HEK293 (cell line): ENCODE measurements around the gene FNDC8.
"Not testable (repeated sequence)": the region's sequence is repeated elsewhere in the genome, so short reads cannot be mapped to it uniquely, and the experiment has no call there.

Experiments used
- CTCF ChIA-PET: fragments of 350-600 bp; formaldehyde crosslinking; extraction: SDS; loops from one replicate; lab custom pipeline; 2021; ENCODE audit warnings: antibody characterized with exemption; lab: Yijun Ruan, JAX
- POLR2A ChIA-PET: fragments of 300-600 bp; formaldehyde crosslinking; extraction: SDS; loops from one replicate; lab custom pipeline; 2020; ENCODE audit warnings: antibody characterized with exemption, inconsistent platforms; lab: Yijun Ruan, JAX
- H3K27ac ChIP-seq: fragments of 200-500 bp; sonication (Bioruptor generic); 2 replicates; pipeline ENCODE4 v1.5.1; 2014; ENCODE audit warnings: low read depth, low read length, control low read depth, inconsistent platforms; ENCODE audit errors: extremely low read depth
- H3K36me3 ChIP-seq, 2 experiments: fragments of 200-500 bp in 1 of 2; sonication (Bioruptor generic) in 1 of 2; 1 replicate in 1 of 2; 2 replicates in 1 of 2; pipeline ENCODE4 v1.5.1; 2014 to 2017; ENCODE audit warnings: inconsistent platforms in 2 of 2, low read length in 2 of 2; ENCODE audit not compliant: control insufficient read depth in 2 of 2, insufficient read depth in 1 of 2
- H3K4me1 ChIP-seq: fragments of 200-500 bp; sonication (Bioruptor generic); 2 replicates; pipeline ENCODE4 v1.5.1; 2014; ENCODE audit warnings: mild to moderate bottlenecking, low read length, inconsistent platforms; ENCODE audit not compliant: control insufficient read depth, insufficient read depth
- H3K4me3 ChIP-seq: 2 replicates; pipeline ENCODE4 v1.5.1; 2011; ENCODE audit warnings: low read depth, mild to moderate bottlenecking, control low read depth, low read length, moderate library complexity
- H3K9me3 ChIP-seq: fragments of 200-500 bp; sonication (Bioruptor generic); 2 replicates; pipeline ENCODE4 v1.5.1; 2014; ENCODE audit warnings: low read depth, low read length, inconsistent platforms; ENCODE audit not compliant: control insufficient read depth, insufficient read depth
- KLF1 ChIP-seq: fragments of 450-650 bp; formaldehyde crosslinking; IDR thresholded peaks from 2 replicates; pipeline ENCODE4 v1.5.1; 2016; ENCODE audit warnings: missing biosample characterization, missing genetic modification characterization
- ZEB2 ChIP-seq: fragments of 450-650 bp; formaldehyde crosslinking; IDR thresholded peaks from 2 replicates; pipeline ENCODE4 v1.5.1; 2016; ENCODE audit warnings: missing biosample characterization, missing genetic modification characterization
- ZNF112 ChIP-seq: fragments of 450-650 bp; formaldehyde crosslinking; IDR thresholded peaks from 2 replicates; pipeline ENCODE4 v1.5.0; 2017; ENCODE audit warnings: missing biosample characterization, missing genetic modification characterization
- ZNF114 ChIP-seq: fragments of 450-650 bp; formaldehyde crosslinking; IDR thresholded peaks from 2 replicates; pipeline ENCODE4 v1.5.0; 2017; ENCODE audit warnings: missing biosample characterization, missing genetic modification characterization
- ZNF175 ChIP-seq: fragments of 450-650 bp; formaldehyde crosslinking; IDR thresholded peaks from 2 replicates; pipeline ENCODE4 v1.5.1; 2016; ENCODE audit warnings: missing biosample characterization, missing genetic modification characterization
- ZNF48 ChIP-seq: fragments of 450-650 bp; formaldehyde crosslinking; IDR thresholded peaks from 2 replicates; pipeline ENCODE4 v1.5.1; 2016; ENCODE audit warnings: missing biosample characterization, missing genetic modification characterization
- ZNF529 ChIP-seq: fragments of 450-650 bp; formaldehyde crosslinking; IDR thresholded peaks from 2 replicates; pipeline ENCODE4 v1.5.1; 2017; ENCODE audit warnings: missing genetic modification characterization, missing biosample characterization; ENCODE audit not compliant: insufficient replicate concordance
- ZNF654 ChIP-seq: fragments of 450-650 bp; formaldehyde crosslinking; IDR thresholded peaks from 2 replicates; pipeline ENCODE4 v1.5.1; 2016; ENCODE audit warnings: low read depth, missing biosample characterization, missing genetic modification characterization
- ZNF664 ChIP-seq: fragments of 450-650 bp; formaldehyde crosslinking; IDR thresholded peaks from 2 replicates; pipeline ENCODE4 v1.5.1; 2016; ENCODE audit warnings: missing biosample characterization, missing genetic modification characterization
- ZNF792 ChIP-seq: fragments of 450-650 bp; formaldehyde crosslinking; IDR thresholded peaks from 2 replicates; pipeline ENCODE4 v1.5.1; 2016; ENCODE audit warnings: missing biosample characterization, missing genetic modification characterization
- TF ChIP-seq, protein P1 (sequence below): fragments of 450-650 bp; formaldehyde crosslinking; IDR thresholded peaks from 2 replicates; pipeline ENCODE4 v1.5.1; 2016; ENCODE audit warnings: missing biosample characterization, missing genetic modification characterization
- TF ChIP-seq, protein P2 (sequence below): fragments of 450-650 bp; formaldehyde crosslinking; IDR thresholded peaks from 2 replicates; pipeline ENCODE4 v1.5.1; 2016; ENCODE audit warnings: missing biosample characterization, missing genetic modification characterization
- TF ChIP-seq, protein P3 (sequence below): fragments of 450-650 bp; formaldehyde crosslinking; IDR thresholded peaks from 2 replicates; pipeline ENCODE4 v1.5.1; 2016; ENCODE audit warnings: missing biosample characterization, missing genetic modification characterization, borderline replicate concordance
- TF ChIP-seq, protein P4 (sequence below): fragments of 450-650 bp; formaldehyde crosslinking; conservative IDR thresholded peaks from 2 replicates; pipeline ENCODE4 v1.5.1; 2016; ENCODE audit warnings: low read depth, missing biosample characterization, missing genetic modification characterization

The FNDC8 gene

DNA sequence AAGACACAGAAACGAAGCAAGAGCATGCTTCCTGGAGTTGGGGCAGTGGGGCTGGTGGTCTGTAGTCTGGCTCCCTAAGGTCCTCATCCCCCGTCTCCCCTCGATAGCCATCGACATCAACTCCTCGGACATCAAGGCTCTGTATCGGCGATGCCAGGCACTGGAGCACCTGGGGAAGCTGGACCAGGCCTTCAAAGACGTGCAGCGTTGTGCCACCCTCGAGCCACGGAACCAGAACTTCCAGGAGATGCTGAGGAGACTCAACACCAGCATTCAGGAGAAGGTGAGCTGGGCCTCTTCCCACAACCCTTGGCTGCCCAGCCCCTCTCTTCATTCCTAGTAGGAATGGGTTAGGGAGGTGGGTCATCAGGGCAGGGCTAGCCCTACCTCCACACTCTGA is 28.5 kb downstream of the FNDC8 start:
- POLR2A ChIA-PET = no interaction called here
- Histone ChIP-seq H3K27ac (no peak overlapping the region), H3K36me3 (no peaks in the 10 kb centered on the region), H3K4me1 (no peaks in the 10 kb centered on the region), H3K4me3 (no peak overlapping the region), H3K9me3 (no peaks in the 10 kb centered on the region)
- CTCF ChIA-PET = interaction anchor here (0.7 kb wide), 1 partner anchor 797 kb away, joined by 3 read pairs; no protein-coding TSS in a partner anchor
- TF ChIP-seq ZNF654 (tag by site-specific recombination) = no peak
- TF ChIP-seq, protein P1, sequence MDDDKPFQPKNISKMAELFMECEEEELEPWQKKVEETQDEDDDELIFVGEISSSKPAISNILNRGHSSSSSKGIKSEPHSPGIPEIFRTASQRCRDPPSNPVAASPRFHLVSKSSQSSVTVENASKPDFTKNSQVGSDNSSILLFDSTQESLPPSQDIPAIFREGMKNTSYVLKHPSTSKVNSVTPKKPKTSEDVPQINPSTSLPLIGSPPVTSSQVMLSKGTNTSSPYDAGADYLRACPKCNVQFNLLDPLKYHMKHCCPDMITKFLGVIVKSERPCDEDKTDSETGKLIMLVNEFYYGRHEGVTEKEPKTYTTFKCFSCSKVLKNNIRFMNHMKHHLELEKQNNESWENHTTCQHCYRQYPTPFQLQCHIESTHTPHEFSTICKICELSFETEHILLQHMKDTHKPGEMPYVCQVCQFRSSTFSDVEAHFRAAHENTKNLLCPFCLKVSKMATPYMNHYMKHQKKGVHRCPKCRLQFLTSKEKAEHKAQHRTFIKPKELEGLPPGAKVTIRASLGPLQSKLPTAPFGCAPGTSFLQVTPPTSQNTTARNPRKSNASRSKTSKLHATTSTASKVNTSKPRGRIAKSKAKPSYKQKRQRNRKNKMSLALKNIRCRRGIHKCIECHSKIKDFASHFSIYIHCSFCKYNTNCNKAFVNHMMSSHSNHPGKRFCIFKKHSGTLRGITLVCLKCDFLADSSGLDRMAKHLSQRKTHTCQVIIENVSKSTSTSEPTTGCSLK (tag by site-specific recombination) = no peak
- no peak for TF ChIP-seq ZNF114 (tag by site-specific recombination)
- no peak for TF ChIP-seq ZNF664 (tag by site-specific recombination)
- no peak for TF ChIP-seq KLF1
- TF ChIP-seq ZNF112 (tag by site-specific recombination) = no peak
- TF ChIP-seq ZEB2 (tag by site-specific recombination) = no peak
- TF ChIP-seq, protein P2, sequence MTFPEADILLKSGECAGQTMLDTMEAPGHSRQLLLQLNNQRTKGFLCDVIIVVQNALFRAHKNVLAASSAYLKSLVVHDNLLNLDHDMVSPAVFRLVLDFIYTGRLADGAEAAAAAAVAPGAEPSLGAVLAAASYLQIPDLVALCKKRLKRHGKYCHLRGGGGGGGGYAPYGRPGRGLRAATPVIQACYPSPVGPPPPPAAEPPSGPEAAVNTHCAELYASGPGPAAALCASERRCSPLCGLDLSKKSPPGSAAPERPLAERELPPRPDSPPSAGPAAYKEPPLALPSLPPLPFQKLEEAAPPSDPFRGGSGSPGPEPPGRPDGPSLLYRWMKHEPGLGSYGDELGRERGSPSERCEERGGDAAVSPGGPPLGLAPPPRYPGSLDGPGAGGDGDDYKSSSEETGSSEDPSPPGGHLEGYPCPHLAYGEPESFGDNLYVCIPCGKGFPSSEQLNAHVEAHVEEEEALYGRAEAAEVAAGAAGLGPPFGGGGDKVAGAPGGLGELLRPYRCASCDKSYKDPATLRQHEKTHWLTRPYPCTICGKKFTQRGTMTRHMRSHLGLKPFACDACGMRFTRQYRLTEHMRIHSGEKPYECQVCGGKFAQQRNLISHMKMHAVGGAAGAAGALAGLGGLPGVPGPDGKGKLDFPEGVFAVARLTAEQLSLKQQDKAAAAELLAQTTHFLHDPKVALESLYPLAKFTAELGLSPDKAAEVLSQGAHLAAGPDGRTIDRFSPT (tag by site-specific recombination) = no peak
- TF ChIP-seq ZNF175 (tag by site-specific recombination) = no peak
- TF ChIP-seq ZNF48 (tag by site-specific recombination) = no peak
- no peak for TF ChIP-seq ZNF529 (tag by site-specific recombination)
- TF ChIP-seq, protein P3, sequence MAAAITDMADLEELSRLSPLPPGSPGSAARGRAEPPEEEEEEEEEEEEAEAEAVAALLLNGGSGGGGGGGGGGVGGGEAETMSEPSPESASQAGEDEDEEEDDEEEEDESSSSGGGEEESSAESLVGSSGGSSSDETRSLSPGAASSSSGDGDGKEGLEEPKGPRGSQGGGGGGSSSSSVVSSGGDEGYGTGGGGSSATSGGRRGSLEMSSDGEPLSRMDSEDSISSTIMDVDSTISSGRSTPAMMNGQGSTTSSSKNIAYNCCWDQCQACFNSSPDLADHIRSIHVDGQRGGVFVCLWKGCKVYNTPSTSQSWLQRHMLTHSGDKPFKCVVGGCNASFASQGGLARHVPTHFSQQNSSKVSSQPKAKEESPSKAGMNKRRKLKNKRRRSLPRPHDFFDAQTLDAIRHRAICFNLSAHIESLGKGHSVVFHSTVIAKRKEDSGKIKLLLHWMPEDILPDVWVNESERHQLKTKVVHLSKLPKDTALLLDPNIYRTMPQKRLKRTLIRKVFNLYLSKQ (tag by site-specific recombination) = no peak
- TF ChIP-seq ZNF792 (tag by site-specific recombination) = no peak
- TF ChIP-seq, protein P4, sequence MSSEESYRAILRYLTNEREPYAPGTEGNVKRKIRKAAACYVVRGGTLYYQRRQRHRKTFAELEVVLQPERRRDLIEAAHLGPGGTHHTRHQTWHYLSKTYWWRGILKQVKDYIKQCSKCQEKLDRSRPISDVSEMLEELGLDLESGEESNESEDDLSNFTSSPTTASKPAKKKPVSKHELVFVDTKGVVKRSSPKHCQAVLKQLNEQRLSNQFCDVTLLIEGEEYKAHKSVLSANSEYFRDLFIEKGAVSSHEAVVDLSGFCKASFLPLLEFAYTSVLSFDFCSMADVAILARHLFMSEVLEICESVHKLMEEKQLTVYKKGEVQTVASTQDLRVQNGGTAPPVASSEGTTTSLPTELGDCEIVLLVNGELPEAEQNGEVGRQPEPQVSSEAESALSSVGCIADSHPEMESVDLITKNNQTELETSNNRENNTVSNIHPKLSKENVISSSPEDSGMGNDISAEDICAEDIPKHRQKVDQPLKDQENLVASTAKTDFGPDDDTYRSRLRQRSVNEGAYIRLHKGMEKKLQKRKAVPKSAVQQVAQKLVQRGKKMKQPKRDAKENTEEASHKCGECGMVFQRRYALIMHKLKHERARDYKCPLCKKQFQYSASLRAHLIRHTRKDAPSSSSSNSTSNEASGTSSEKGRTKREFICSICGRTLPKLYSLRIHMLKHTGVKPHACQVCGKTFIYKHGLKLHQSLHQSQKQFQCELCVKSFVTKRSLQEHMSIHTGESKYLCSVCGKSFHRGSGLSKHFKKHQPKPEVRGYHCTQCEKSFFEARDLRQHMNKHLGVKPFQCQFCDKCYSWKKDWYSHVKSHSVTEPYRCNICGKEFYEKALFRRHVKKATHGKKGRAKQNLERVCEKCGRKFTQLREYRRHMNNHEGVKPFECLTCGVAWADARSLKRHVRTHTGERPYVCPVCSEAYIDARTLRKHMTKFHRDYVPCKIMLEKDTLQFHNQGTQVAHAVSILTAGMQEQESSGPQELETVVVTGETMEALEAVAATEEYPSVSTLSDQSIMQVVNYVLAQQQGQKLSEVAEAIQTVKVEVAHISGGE (tag by site-specific recombination) = no peak

DNA sequence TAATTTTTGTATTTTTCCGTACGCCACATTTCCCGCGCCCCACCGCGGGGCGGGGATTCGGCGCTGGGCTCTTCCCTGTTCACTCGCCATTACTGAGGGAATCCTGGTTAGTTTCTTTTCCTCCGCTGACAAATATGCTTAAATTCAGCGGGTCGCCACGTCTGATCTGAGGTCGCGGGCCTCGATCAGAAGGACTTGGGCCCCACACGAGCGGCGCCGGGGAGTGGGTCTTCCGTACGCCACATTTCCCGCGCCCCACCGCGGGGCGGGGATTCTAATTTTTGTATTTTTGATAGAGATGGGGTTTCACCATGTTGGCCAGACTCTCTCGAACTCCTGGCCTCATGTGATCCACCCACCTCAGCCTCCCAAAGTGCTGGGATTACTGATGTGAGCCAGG is 29.7 kb downstream of the FNDC8 start:
- CTCF ChIA-PET = interaction anchor here (0.6 kb wide), 2 partner anchors 386 to 824 kb away, joined by 3 to 9 read pairs; partner anchors contain the start of gene SLFN12L
- H3K4me1 ChIP-seq, H3K36me3 ChIP-seq, H3K27ac ChIP-seq, H3K4me3 ChIP-seq, H3K9me3 ChIP-seq, POLR2A ChIA-PET: not testable (repeated sequence)
